HG03097 (cell line): ENCODE data around the gene SNAP47.
"Not testable (repeated sequence)": the region's sequence is repeated elsewhere in the genome, so short reads cannot be mapped to it uniquely, and the experiment has no call there.

Source experiments
- ATAC-seq: cut with Tn5 transposase; IDR thresholded peaks from one replicate; pipeline ENCODE4 v1.9.1; 2021; ENCODE audit not compliant: unreplicated experiment, low FRiP score

Gene SNAP47

GRCh38 chr1:227734856-227735538 is at the start of gene SNAP47, which contains the start of gene JMJD4:
SNAP47 (plus strand) TSS chr1:227735435; CDS start chr1:227747737, 12,302 bp downstream.
JMJD4 (minus strand) TSS chr1:227735302; CDS start chr1:227735273, 29 bp downstream.
- peak; percentile 91 for ATAC-seq

DNA sequence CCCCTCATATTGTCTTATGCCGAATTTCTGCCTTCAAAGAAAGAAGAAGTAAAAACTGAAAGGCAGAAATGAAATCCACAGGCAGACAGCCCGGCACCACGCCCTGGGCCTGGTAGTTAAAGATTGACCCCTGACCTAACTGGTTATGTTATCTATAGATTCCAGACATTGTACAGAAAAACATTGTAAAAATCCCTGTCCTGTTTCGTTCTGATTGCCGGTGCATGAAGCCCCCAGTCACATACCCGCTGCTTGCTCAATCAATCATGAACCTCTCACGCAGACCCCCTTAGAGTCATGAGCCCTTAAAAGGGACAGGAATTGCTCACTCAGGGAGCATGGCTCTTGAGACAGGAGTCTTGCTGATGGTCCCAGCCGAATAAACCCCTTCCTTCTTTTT is 49.4 kb upstream of the SNAP47 start:
- ATAC-seq: no peak

DNA sequence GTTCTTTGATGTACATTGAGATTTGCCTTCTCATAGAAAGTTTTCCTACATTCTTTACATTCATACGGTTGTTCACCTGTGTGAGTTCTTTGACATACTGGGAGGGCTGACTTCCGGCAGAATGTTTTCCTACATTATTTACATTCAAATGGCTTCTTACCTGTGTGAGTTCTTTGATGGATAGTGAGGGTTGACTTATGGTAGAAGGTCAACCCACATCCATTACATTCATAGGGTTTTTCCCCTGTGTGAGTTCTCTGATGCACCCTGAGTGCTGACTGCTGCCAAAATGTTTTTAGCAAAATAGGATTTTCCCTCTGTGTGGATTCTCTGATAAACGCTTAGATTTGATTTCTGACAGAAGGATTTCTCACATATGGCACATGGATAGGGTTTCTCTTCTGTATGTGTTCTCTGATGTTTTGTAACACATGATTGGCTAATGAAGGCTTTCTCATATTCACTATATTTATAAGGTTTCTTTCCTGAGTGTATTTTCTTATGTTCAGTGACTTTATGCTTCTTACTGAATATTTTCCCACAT is 37.8 kb upstream of the SNAP47 start:
- no peak for ATAC-seq

- not testable (repeated sequence) for ATAC-seq
Measured at GRCh38 chr1:227701631-227702030, 33.6 kb upstream of the SNAP47 start.

GRCh38 chr1:227707846-227708245 is 27.4 kb upstream of the SNAP47 start:
- no peak for ATAC-seq

- ATAC-seq: no peak
Measured at GRCh38 chr1:227709451-227709850, 25.8 kb upstream of the SNAP47 start.

DNA sequence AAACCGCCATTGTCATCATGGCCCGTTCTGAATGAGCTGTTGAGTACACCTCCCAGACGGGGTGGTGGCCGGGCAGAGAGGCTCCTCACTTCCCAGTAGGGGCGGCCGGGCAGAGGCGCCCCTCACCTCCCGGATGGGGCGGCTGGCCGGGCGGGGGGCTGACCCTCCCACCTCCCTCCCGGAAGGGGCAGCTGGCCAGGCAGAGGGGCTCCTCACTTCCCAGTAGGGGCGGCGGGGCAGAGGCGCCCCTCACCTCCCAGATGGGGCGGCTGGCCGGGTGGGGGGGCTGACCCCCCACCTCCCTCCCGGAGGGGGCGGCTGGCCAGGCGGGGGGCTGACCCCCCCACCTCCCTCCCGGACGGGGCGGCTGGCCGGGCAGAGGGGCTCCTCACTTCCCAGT is 24.8 kb upstream of the SNAP47 start:
- ATAC-seq: not testable (repeated sequence)

GRCh38 chr1:227712648-227713047 is 22.6 kb upstream of the SNAP47 start:
- no peak for ATAC-seq

DNA sequence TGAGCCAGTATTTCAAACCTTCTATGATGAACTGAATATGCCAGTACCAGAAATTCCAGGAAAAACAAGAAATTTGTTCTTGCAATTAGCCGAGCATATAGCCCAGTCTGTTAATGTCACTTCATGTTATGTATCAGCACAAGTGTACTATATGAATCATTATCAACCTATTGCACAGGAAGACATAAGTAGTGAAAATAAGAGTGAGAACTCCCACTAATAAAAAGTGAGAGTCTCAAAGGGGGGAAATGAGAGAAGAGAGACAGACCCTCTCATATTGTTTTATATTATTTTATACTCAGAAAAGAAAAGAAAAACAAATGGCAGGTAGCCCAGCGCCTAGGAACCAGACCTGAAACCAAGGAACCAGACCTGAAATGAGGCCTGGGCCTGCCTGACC is 16.3 kb upstream of the SNAP47 start:
- ATAC-seq: no peak

DNA sequence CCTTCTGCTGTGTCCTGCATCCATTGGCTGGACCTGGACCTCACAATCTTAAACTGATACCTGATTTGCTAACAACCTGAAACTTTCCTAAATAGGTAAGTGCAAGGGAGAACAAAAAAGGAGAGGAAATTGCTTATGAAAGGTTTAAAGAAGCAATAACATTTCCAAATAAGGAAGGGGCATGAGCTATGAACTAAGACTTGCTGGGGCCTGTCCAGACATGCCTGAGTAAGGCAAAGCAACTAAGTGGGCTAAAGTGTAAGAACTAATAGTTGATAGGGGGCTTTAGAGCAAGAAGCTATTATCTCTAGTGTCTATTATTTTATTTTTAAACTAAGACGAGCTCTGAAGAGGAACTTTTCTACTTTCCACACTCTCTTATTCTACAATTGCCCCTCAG is 11.8 kb upstream of the SNAP47 start:
- ATAC-seq: no peak

GRCh38 chr1:227725046-227725445 is 10.2 kb upstream of the SNAP47 start:
- no peak for ATAC-seq

- ATAC-seq: no peak
Measured at GRCh38 chr1:227726318-227726717, 8.9 kb upstream of the SNAP47 start.

DNA sequence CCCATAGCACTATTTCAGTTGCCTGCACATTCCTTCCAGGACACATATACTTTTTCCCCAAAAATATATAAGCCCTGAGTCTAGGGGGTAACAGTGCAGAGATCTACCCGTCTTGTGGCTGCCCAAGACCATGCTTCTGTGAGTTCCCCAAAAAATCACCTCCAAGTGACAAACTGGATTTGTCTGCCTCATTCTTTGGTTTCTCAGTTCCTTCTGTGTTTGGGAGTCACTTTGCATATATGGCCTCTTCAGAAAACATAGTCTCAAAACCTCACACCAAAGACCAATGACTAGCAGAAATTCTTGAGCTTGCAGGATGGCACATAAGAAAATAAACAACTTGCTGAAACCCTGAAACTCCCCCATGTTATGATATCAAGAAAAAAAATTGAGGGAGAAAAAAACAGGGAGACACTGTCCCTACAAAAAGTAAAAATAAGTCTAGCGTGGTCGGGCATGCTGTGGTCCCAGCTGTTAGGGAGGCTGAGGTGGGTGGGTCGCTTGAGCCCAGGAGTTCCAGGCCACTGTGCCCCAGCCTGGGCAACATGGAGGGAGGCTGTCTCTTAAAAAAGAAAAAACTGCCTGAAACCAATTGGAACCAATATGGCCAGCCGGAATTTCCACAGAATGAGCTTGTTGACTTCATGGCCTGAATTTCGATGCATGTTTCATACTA is 8.2 kb upstream of the SNAP47 start:
- no peak for ATAC-seq

DNA sequence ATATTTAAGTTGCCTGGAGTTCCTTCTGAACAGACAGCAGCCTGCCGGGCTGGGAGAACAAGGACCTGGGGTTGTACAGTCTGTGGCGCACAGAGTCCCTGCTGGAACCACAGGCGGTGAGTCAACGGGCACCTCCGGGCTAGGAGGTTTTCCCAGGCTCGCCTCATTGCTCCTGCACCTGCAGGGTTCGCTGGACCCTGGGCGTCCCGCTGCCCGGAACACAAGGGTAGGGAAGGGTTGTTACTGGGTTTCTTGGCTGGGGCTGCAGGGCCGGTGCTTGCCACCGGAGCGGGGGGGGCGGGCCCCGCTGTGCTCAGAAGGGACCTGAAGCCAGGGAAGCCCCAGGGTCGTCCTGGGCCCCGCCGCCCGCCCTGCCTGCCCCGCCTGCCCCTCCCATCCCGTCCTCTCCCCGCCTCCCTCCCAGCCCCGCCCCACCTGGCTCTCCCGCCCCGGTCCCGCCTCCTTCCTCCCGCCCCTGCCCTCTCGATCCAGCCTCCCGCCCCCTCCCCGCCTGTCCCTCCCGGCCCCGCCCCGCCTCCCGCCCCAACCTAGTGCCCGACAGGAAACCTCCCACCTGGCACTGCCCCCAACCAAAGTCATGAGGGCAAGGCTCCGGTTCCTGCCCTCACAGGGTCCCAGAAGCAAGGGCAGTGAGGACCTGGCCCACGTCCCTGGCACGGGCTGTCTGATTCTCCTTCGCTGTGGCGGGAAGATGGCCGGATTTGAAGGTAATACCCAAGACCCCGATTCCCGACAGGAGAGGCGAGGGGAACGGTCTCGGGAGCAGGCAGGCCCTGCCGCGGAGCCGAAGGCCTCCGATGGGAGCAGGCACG is 7.0 kb upstream of the SNAP47 start:
- ATAC-seq: no peak

DNA sequence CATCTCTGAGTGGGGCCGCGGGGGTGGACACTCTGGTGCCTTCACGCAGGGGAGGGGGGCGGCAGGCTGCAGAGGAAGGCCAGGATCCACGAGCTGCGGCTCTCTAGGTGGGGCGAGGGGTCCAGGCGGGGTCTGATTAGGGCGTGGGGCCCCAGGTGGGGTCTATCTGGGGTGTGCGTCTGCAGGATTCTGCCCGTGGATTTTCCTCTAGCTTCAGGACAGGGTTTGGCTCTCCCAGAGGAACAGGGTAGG is 6.4 kb upstream of the SNAP47 start:
- no peak for ATAC-seq

- ATAC-seq: no peak
Measured at GRCh38 chr1:227729144-227729880, 5.9 kb upstream of the SNAP47 start.

DNA sequence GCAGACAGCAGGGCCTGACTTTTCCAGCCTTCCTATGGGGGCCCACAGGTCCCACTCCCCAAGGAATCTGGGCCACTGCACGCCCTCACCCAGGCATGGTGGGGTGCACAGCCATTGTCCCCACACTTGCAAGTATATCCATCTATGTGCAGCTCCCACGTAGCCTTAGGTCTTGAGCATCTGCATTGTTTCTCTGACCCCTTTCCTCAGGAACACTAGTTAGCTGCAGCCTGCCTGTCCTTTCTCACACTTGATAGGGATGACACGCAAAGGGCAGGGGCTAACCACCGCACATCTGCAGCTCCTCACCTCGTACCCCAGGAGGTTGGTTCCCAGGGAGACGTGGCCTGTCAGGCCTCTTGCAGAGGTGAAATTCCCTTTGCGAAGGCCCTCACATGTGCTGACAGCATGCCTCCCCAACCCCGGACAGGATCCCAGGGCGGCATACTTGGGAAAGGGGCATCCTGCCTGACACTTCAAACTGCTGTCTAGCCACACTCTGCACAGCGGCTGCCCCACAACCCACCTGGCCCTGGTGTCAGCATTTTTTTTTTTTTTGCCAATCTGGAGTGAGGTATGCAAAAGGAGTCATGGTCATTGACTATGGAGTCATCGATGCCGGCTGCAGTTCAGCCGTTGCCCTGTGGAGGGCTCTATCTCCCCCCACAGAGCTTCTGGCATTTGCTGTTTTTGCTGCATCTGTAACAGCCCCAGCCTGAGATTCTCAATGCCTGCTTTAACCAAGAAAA is 5.2 kb upstream of the SNAP47 start:
- no peak for ATAC-seq

- no peak for ATAC-seq
Measured at GRCh38 chr1:227730630-227731151, 4.5 kb upstream of the SNAP47 start.

DNA sequence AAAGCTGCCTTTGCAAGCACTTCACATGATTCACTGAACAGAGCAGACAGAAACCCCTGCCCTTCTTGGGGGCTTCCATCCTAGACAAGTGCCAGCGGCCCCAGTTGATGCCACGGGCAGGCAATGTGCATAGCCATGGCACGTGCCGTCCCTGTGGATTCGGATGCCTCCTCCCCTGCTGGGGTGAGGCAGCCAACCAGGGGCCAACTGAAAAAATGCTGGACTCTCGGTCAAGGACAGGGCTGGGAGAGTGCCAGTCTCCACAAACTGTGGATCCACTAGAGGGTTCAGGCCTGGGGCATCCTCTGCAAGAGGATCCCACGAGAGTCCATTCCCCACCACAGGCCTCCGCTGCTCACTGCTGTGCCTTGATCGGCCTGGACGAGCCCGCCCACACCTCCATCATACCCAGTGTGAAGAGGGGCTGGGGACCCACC is 4.0 kb upstream of the SNAP47 start:
- ATAC-seq: no peak
